GM18505 (cell line): Measurements from ENCODE around the gene GLYR1.
A peak's percentile ranks its signal among the peaks of the same experiment; 100 is the strongest.

ENCODE experiments used
- ATAC-seq: cut with Tn5 transposase; IDR thresholded peaks from one replicate; pipeline ENCODE4 v1.9.1; 2021; ENCODE audit not compliant: unreplicated experiment
- POLR2A ChIP-seq: IDR thresholded peaks from 4 replicates; pipeline ENCODE4 v1.6.1; 2011; ENCODE audit warnings: borderline replicate concordance; ENCODE audit not compliant: insufficient read depth, insufficient read length; ENCODE audit errors: extremely low read depth

GLYR1 gene

DNA sequence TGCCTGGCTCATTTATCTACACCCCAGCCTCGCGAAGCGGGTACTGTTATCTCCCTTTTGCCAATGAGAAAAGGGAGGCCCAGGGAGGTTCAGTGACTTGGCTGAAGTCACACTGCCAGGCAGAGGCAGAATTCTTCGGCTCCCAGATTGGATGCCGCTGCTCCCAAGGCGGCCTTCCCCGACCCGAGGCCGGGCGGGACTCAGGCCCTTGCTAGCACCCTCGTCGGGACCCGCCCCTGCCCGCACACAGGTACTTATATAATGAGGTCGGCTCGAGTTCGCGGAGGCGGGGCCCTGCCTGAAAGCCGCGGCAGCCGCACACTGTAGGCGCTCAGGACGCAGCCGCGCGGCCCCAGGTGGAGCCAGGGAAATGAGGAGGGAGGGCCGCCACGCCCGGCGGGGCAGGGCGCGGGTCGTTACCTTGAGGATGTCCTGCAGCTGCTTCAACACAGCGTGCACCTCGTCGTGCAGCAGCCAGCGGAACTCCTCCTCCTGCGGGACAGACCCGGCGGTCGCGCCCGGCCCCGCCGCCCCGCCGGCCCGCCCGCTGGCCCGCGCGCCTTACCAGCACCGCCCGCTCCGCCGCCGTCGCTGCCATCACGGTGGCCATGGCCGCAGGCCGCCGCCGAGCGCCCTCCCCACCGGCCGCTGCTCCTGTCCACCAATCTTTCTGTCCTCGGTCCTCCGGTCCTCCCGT is 45.0 kb downstream of the GLYR1 start, which contains the start of gene ROGDI:
ROGDI (minus strand) TSS at position 672 of the 697 bp plus-strand sequence; CDS start at position 610, 62 bp downstream.
- TF ChIP-seq POLR2A, result peak; percentile 29
- peak; percentile 55 for ATAC-seq

DNA sequence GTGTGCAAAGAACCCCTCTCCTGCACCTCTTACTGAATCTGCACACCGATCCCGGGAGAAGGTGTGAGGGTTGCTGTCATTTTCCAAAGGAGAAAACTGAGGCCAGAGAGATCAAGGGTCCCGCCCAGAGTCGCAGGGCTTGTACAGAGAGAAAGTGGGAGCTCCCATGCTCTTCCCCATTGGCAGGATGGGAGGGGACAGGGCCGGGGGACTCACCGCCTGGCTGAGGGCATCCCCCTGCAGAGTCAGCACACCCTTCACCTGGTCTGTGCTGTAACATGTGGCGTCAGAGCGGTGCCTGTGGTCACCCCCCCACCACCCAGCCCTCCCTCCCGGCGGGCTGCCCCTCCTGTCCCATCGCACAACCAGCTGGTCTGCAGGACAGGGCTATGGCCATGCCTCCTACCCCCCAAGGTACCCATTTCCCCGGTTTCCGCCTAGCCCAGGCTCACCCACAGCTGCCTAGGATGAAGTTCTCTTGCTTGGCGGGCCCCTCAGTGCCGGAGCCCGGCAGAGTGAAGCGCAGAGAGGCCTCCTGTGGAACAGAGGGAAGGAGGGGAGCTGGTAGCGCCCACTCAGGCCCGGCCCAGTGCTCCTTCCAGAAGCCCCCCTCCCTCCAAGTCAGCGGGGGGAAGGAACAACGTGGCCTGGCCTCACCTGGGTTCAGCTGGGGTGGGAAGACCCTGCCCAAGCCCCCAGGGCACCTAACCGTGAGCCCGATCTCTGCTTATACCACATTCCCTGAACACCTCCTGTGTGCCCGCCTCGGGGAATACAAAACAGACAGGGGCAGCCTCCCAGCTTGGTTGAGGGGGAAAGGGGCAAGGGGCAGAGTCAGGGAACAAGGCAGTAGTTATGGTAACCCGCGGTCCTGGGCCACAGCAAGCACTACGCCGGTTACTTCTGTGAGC is 45.8 kb downstream of the GLYR1 start:
- ATAC-seq, result no peak

DNA sequence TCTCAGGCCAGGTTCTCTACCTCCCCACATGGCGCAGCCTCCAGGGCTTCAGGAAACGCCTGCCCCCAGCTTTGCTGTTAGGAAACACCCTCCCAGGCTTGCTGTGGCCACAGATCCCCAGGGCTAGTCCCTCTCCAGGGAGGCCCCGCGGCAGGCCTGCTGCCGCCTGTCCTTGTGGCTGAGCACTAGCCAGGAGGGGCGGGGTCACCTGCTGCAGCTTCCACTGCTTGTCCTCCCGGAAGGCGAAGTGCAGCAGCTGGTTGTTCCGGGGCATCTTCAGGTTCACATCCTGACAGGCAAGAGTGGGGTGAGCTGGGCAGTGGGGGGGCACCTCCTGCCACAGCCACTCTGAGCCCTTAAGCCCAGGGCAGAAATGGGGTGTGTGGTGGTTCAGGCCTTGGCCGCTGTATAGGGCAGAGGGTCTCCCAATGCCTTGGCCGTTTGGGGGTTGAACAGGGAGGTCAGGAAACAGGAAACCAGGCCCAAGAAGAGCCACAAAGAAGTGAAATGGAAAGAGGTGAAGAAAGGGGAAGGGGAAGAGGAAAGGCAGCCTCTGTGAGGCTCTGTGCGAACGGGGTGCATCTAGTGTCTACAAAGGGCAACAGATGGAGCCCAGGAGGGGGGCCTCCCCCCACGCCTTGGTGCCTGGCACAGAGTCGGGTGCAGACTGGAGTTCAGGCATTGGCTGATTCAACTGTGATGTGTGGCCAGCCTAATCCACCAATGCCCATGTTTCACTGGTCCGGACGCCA is 46.6 kb downstream of the GLYR1 start:
- no peak for ATAC-seq
- TF ChIP-seq POLR2A, result peak; percentile 59

More for the DNA sequence above, 45.8 kb downstream of the GLYR1 start:
- TF ChIP-seq POLR2A, result no peak

DNA sequence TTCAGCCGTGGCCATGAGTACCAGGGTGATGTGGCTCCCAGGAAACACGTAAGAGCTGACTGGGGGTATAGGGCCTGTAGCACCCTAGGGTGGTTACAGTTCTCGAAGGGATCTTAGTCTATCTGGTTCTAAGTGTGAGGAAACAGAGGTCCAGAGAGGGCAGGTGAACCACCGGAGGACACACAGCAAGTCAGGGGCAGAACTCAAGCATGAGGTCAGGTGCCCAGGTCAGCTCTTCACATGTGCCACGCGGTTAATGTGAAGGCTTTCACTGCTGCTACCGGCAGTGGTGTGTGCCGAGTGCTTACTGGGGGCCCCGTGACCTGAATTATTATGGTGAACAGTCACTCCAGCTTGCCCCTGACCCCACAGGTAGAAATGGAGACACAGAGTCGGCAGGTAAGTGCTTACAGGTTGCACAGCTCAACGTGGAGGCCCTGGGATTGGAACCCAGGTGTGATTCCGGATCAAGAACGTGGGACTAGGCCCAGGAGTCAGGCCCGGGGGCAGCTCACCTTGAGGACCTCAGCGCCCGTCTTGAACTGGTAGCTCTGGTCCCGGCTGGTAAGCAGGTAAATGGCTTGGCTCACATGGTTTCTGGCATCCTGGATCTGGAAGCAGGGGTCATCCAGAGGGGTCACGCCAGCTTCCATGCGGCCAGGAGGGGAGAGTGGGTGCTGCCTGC is 47.8 kb downstream of the GLYR1 start:
- no peak for TF ChIP-seq POLR2A
- no peak for ATAC-seq

DNA sequence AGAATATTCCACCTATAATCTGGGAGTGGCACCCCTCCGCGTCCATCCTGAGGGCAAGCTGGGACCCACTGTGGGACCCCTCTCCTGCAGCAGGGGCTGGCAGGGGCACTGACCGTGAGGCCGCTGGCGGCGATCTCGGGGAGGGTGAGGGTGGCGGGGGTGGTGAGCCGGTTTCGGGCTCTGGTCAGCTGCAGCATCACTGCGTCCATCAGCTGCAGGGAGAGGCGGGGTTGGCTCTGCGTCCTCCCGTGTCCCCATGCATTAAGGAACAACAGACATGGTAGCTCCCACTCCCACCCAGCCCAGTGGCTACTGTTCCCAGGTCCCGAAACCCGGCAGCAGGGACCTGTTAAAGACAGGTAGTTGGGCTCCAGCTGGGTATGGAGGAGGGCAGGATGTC is 48.6 kb downstream of the GLYR1 start:
- no peak for TF ChIP-seq POLR2A
- ATAC-seq, result no peak

DNA sequence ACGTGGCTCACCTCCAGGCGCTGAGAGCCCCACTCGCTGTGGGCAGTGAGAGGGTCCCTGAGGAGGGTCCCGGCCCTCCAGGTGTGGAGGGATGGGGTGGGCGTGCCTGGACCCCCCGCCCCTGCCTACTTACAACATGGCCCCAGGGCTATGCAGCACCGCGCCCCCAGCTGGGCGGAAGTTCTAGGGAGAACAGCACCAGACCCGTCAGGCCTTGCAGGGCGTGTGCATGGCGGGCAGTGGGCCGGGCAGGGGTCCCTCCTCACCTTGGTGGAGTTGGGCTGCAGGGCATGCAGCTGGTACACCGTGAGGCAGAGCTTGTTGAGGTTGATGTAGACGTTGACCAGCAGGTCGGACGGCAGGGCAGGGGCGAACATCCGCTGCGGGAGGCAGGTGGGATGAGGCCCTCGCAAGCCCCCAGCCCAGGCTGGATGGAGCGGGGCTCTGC is 49.3 kb downstream of the GLYR1 start:
- TF ChIP-seq POLR2A, result no peak
- ATAC-seq, result no peak

DNA sequence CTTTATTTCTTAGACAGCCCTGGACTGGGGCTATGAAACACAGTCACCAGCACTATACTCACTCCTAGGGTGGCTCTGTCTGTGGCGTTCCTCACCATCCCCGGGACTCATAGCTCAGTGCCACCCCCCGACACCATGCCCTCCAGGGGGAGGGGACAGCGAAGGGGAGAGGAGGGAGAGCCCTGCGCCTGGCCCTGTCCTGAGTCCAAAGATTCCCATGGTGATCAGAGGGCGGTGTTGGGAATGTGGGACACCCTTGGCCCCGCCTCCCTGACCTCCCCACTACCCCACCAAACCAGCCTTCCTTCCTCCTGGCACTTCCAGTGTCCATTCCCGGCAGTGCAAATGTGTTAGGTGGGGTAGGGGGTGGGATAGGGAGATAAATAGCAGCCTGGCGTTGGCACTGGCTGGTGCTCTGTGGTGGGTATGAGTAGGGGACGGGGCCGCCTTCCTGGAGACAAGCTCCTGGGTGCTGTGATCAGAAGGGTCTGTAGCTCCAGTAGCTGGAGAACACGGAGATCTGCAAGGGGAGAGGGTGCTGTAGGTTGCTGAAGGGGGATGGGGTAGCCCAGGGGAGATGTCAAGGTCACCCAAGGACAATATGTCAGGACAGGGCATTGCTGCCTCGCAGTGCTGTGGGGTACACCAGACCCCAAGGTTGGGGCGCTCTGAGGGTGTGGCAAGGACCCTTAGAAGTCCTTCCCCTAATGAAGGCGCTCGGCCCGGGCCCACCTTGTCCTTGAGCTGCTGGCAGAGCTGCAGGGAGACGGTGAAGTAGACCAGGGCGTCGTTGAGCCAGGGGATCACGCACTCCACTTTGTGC is 49.9 kb downstream of the GLYR1 start:
- TF ChIP-seq POLR2A, result no peak
- ATAC-seq, result no peak

DNA sequence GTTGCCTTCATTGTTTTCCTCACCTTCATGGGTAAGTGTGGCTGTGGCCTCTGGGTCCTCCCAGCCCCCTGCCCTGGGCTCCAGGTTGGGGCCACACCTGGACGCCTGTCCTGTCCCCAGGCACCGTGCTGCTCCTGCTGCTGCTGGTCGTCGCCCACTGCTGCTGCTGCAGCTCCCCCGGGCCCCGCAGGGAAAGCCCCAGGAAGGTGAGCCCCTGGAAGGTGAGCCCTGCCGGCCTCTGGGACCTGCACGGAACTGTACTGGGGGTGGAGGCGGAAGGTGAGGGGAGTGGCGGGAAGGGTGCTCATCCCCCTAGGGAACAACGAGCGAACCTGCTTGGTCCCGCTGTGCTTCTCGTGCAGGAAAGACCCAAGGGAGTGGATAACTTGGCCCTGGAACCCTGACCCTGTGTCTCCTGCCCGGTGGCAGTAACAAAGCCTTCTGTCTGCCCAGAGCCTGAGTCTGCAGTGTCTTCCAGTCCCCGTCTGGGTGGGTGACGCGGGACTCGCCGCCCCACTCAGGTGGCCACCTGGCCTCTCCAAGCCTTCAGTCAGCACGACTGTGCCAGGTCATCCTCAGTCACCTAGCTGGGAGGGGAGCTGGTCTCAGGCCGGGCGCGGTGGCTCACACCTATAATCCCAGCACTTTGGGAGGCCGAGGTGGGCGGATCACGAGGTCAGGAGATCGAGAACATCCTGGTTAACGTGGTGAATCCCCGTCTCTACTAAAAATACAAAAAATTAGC is 51.1 kb downstream of the GLYR1 start:
- no peak for ATAC-seq
- no peak for TF ChIP-seq POLR2A

DNA sequence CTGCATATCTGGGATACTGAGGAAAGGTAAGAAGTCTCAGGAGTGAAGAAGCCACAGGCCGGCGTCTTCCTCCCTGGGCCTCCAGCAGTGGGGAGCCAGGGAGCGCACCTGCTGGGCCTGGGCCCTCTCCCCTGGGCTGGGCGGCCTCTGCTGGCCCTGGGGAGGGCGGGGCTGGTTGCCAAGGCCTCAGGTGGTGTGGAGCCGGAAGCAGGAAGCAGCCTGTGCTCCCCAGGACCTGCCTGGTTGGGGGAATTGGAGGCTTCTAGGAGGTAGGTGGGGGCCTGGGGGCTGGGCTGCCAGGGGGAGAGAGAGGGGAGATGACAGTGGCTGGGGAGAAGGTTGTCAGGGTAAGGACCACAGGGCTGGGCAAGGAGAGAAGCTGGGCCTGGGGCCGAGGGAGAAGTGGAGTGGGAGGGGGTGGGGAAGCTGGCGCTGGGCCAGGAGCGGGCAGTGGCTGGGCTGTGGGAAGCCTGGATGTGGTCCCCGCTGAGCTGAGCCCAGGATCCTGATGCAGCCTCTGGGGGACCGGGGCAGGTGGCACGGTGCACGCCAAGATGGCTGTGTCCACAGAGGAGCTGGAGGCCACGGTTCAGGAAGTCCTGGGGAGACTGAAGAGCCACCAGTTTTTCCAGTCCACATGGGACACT is 51.8 kb downstream of the GLYR1 start, which contains the start of gene SMIM22:
SMIM22 (plus strand) TSS at position 189 of the 647 bp plus-strand sequence; CDS start at position 555, 366 bp downstream.
- ATAC-seq, result no peak
- no peak for TF ChIP-seq POLR2A

DNA sequence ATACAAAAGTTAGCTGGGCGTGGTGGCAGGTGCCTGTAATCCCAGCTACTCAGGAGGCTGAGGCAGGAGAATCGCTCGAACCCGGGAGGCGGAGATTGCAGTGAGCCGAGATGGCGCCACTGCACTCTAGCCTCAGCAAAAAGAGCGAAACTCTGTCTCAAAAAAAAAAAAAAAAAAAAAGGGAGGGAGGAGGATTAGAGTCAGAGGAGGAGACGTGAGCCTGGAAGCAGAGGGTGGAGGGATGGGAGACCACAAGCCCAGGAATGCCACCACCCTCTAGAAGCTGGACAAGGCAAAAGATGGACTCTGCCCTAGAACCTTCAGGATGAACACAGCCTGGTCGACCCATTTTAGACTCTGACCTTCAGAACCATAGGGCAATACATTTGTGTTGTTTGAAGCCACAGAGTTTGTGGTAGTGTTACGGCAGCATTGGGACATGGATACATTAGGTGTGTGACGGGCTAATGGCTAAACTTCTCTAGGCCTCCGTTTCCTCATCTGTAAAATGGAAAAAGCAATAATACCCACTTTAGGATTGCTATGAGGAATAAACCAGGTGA is 54.1 kb downstream of the GLYR1 start:
- TF ChIP-seq POLR2A, result no peak
- no peak for ATAC-seq
